ENCODE results near the gene ADD3.

DNA sequence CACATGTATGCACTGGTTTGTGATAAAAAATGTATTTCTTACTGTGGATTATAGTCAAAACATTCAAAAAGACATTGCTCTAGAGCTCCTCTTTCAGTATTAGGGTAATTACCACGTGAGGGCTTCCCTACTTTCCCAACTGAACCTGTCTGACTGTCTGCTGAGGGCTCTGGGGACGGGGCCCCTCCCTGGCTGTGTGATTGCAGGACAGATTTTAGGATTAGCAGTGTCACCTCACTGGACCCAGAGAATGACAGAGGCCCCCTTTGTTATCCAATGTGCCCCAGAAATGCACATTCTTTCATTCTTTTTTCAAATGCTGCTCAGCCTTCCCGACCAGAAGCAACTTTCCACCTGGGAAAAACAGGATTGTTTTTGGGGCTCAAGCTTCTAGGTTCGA, 156.1 kb downstream of the ADD3 start:
- TF ChIP-seq, protein P1, sequence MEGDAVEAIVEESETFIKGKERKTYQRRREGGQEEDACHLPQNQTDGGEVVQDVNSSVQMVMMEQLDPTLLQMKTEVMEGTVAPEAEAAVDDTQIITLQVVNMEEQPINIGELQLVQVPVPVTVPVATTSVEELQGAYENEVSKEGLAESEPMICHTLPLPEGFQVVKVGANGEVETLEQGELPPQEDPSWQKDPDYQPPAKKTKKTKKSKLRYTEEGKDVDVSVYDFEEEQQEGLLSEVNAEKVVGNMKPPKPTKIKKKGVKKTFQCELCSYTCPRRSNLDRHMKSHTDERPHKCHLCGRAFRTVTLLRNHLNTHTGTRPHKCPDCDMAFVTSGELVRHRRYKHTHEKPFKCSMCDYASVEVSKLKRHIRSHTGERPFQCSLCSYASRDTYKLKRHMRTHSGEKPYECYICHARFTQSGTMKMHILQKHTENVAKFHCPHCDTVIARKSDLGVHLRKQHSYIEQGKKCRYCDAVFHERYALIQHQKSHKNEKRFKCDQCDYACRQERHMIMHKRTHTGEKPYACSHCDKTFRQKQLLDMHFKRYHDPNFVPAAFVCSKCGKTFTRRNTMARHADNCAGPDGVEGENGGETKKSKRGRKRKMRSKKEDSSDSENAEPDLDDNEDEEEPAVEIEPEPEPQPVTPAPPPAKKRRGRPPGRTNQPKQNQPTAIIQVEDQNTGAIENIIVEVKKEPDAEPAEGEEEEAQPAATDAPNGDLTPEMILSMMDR (IDR thresholded peaks at IDR 0.05): no peak
- TF ChIP-seq EP300 (IDR thresholded peaks at IDR 0.05): no peak

Data from ovary (tissue), 3 donors.